HG02938 (cell line): Measurements from ENCODE around the gene SEZ6.

Experiments
- ATAC-seq: cut with Tn5 transposase; IDR thresholded peaks from one replicate; pipeline ENCODE4 v1.9.1; 2021; ENCODE audit warnings: mild to moderate bottlenecking, moderate library complexity; ENCODE audit not compliant: unreplicated experiment

Gene SEZ6

DNA sequence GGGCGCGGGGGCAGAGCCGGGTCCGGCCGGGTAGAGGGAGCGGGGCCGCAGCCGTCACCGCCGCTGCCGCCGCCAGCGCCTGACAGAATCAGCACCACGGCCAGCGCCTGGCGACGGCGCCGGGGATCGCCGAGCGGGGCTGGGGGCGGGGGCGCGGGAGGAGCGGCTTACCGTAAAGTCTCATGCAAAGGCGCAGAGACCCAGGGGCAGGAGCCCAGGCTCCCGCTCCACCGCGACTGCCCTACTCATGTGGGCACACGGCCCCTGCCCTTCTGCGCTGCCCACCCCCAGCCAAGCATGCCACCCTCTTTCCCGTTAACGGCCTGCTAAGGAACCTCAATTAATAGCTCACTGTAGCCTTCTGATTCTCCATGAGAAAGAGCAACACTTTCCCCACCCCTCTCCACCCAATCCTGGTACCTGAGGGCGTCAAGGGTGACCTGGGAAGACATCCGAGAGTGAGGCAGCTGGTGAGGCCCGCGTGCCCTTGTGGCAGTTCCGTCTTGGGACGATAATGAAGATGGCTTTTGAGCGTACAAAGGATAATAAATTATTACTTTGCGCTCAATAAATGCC is at the start of gene SEZ6:
Gene SEZ6, minus strand, starts transcription at position 98 of the 576 bp plus-strand sequence. CDS start 164 bp downstream, outside the sequence.
- no peak for ATAC-seq

DNA sequence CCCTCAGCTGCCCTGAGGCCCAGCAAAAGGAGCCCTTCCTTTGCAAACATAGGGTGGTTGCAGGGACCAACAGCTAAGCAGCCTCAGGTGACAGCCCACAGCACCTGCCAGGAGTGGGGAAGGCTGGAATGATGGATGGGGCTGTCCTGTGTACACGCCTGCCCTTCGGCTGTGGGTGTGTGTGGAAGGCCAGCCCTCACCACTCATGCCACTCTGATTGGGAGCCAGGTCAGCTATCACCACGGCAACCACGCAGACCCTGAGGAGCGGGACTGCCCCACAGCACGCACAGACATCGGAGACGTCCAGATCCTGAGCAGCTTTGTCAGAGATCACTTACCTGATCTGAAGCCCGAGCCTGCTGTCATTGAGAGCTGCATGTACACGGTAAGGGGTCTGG is 49.0 kb upstream of the SEZ6 start:
- no peak for ATAC-seq

DNA sequence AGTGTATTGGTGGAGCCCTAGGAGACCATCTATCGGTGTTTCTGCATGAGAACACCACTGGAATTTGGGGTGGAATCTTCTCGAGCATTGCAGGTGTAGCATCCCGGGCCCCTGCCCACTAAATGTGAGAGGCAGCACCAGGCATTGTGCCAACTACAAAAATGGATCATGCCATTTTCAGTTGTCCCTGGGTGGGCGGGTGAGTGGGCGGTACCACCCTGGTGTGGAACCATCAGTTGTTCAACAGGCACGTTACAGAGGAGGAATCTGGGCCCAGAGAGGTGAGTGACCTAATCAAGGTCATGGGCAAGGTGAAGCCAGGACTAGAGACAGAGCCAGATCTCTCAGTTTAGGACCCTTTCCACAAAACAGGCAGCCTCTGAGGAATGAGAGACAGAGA is 45.9 kb upstream of the SEZ6 start:
- ATAC-seq: no peak

GRCh38 chr17:29051194-29051593 is 45.4 kb upstream of the SEZ6 start:
- ATAC-seq: no peak

GRCh38 chr17:29050176-29050575 is 44.3 kb upstream of the SEZ6 start:
- no peak for ATAC-seq

GRCh38 chr17:29049541-29050145 is 43.8 kb upstream of the SEZ6 start:
- ATAC-seq: no peak

DNA sequence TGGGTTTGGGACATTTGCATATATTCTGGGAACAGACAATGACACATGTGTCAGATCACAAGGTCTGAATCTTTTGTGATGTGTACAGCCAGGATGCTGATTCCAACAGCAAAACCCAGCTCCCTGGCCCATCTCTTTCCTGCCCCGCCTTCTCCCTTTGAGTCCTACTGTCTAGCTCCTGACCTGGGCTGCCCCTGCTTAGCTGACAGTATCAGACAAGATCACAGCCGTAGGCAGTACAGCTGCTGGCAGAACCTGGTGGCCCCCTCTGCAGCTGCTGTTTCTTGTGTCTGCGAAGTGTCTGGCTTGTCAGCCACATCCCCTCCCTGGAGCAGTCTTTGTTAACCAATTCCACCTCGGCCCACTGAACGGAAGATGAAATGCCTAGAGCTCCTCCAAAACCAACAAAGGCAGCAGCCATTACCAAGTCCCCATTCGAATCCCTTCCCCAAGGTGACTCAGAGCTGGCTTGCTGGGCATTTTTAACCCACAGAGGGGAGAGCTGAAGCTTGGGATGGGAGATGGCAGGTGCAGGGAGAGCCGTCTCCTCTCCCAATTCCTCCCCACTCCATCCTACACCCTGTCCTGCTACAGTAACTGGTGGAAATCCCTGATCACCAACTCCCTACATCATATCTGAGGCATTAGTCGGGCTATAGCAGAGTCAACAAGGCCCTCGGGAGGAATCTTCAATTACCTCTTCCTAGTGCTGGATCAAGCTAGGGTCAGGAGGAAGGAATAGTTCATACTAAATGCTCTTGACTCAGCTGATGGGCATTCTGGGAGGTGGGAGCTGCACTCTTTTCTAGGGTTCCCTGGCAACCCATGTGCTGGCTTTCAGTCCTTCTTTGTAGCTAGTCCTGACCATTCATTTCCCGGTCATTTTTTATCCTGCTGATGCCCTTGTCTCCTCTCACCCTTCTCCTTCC is 42.9 kb upstream of the SEZ6 start:
- ATAC-seq: no peak

DNA sequence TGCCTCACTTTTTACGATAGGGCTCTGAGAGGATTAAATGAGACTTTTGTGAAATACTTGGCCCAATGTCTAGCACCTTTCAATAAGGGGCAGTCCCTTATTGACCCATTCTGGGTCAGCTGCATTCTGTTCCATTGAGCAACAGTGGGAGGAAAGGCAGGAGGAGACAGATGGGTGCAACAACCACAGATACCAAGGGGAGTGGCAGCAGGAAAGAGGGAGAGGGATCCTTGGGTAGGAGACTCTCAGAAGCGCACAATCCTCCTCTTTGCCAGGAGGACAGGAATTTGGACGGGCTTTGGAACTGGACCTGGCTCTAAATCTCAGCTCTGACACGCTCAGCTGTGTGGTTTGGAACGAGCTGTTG is 40.6 kb upstream of the SEZ6 start:
- ATAC-seq: no peak

- no peak for ATAC-seq
These were observed 40.1 kb upstream of the SEZ6 start for GRCh38 chr17:29045734-29046472.

- no peak for ATAC-seq
These were observed 39.2 kb upstream of the SEZ6 start for GRCh38 chr17:29045026-29045425.

GRCh38 chr17:29043539-29044145 is 37.8 kb upstream of the SEZ6 start:
- no peak for ATAC-seq

DNA sequence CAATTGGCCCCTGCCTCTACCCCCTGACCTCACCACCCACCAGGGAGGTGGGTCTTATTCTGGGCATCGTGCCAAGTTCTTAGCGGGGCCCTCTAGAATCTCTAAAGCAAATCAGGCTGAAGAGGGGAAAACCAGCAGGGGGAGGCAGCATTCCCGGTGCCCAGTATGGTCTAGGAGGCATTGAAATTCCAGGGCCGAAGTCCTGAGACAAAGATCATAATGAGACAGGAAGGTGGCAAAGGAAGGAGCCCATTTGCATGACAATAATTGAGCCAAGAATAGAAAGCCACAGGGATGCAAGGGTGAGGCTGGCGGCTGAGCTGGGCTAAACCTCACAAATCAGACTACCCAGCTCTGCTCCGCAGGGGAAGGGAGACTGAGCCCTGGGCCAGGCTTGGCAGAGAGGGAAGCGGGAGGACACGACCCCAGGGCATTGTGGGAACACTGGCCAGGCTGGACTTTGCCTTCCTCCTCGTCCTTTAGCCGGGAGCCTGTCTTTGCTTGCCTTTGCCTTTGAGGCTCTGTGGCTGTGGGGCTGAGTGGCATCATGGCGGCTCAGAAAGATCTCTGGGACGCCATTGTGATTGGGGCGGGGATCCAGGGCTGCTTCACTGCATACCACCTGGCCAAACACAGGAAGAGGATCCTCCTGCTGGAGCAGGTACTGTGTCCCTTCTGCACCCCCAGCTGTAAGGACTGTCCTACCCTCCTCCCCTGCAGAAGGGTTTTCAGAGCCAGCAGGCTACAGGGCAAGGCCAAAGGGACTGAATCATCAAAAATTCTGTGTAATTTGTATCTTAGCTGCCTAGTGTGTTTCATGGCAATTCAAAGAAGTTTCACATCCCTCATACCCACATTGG is 37.1 kb upstream of the SEZ6 start, which contains the start of gene PIPOX:
Gene PIPOX, plus strand, starts transcription at position 463 of the 860 bp plus-strand sequence. Its CDS starts 85 bp downstream, at position 548.
- no peak for ATAC-seq

DNA sequence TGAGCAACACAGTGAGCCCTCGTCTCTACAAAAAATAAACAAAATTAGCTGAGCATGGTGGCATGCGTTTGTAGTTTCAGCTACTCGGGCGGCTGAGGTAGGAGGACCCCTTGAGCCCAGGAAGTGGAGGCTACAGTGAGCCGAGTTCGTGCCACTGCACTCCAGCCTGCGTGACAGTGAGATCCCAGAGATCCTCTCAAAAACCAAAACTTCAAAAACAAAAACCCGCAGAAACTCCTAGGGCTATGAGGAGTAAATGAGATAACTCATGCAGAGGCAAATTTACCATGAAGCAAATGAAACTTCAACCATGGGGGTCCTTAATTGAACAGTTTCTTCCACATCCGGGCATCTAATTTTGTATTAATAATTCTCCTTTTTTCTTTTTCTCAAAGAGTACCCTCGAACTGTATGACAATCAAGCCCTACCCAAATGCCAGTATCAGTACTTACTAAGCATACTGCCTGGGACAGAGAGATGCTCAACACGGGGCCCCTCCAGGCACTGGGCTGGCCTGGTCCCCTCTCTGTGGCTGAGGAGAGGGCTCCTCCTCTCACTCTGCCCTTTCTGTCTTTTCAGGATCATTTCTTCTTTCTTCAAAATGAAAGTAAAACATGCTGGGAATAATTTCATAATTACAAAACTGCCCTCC is 36.3 kb upstream of the SEZ6 start:
- ATAC-seq: no peak

- ATAC-seq: no peak
These were observed 35.7 kb upstream of the SEZ6 start for GRCh38 chr17:29041571-29041970.

- ATAC-seq: no peak
These were observed 35.3 kb upstream of the SEZ6 start for GRCh38 chr17:29041091-29041490.

DNA sequence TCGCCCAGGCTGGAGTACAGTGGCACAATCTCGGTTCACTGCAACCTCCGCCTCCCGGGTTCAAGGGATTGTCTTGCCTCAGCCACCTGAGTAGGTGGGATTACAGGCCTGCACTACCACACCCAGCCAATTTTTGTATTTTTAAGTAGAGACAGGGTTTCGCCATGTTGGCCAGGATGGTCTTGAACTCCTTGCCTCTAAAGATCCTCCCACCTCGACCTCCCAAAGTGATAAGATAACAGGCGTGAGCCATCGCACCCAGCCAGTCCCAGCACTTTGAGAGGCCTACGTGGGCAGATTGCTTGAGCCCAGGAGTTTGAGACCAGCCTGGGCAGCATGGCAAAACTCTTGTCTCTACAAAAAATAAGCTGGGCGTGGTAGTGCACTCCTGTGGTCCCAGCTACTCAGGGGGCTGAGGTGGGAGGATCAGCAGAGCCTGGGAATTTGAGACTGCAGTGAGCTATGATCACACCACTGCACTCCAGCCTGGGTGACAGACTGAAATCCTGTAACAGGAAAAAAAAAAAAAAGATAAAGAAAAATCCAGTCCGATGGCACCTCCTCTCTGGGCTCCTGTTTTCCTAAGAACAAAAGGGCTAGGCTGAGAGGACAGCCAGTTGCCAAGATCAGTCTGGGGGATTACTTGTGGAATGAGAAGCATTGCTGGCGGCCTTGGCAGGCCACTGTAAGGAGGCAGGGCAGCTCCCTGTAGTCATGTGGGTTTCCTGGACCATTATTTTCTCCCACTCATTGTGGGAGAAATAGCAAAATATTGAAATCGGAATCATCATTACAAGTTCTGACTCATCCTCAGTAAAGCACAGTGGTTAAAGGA is 34.1 kb upstream of the SEZ6 start:
- no peak for ATAC-seq

- ATAC-seq: no peak
These were observed 32.4 kb upstream of the SEZ6 start for GRCh38 chr17:29038085-29038795.

GRCh38 chr17:29037739-29038084 is 31.9 kb upstream of the SEZ6 start:
- no peak for ATAC-seq
